ENCODE measurements around the gene GJA5. TPM values are rescaled to one million over a fixed set of nuclear protein-coding genes. Genes with fewer than 3 reads are reported as not detected.

Gene GJA5
- total RNA-seq, 1 experiment from 2014 or later, result 0.39 TPM

DNA sequence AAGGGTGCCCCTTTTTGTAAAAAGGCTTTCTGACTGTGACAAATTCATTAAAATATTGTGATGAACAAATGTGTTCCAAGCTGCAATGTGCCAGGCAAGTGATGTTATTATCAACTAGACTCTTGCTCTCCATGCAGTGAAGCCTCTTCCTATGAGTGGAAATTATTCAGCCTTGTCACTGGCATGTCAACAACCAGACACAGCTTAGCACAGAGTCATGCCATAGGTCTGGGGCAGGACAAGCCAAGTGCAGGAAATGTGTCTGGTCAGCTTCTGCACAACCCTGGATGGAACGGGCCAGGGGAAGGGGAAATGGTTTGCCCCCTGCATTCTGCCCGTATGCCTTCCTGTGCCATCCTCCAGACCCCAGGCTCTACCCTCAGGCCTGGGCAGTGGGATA, 27.4 kb upstream of the GJA5 start:
- H3T11ph ChIP-seq (ENCODE audit: low read length), result no peak overlapping the region
- peaks cover 6 to 11% of the 10 kb centered on the region in 2 experiments; a peak in 3 of 4 replicates for H3K4me1 Mint-ChIP-seq
- WGBS (ENCODE audit: extremely low coverage, insufficient read length, low lambda C conversion rate), result no CpG with 5 or more reads among the region's 2 CpGs

More for the DNA sequence above, 27.4 kb upstream of the GJA5 start:
- Histone ChIP-seq H3K4ac (ENCODE audit: low read depth, low read length) (no peak overlapping the region), H3K56ac (ENCODE audit: insufficient read length, low read depth, low read length) (no peak overlapping the region), H2AK5ac (ENCODE audit: insufficient read length, low read length) (no peak overlapping the region), H3K9ac (ENCODE audit: extremely low read depth, insufficient read length, low read length) (no peak overlapping the region), H3K79me1 (ENCODE audit: insufficient read depth, low read depth, low read length, poor library complexity, severe bottlenecking) (no peaks in the 10 kb centered on the region), H4K5ac (ENCODE audit: insufficient read length, low read depth, low read length) (no peak overlapping the region), H2BK5ac (ENCODE audit: insufficient read length, low read length) (no peak overlapping the region), H4K91ac (ENCODE audit: insufficient read length, low read depth, low read length) (no peak overlapping the region), H3K27ac (ENCODE audit: insufficient read length, low read depth, low read length) (no peak overlapping the region), H3K23ac (ENCODE audit: insufficient read length, low read depth, low read length) (no peak overlapping the region), H3K79me2 (ENCODE audit: insufficient read depth, low read length) (no peaks in the 10 kb centered on the region), H3K14ac (ENCODE audit: insufficient read depth, low read length) (no peak overlapping the region), H3K4me1 (ENCODE audit: insufficient read depth, low read length) (no peaks in the 10 kb centered on the region), H3K9me3 (ENCODE audit: control insufficient read depth, low read depth, low read length) (no peaks in the 10 kb centered on the region), H2BK120ac (ENCODE audit: low read depth, low read length, poor library complexity, severe bottlenecking) (no peak overlapping the region), H3K27me3 (ENCODE audit: insufficient read depth, low read length) (no peaks in the 10 kb centered on the region), H4K20me1 (ENCODE audit: control insufficient read depth, insufficient read depth, insufficient read length) (no peaks in the 10 kb centered on the region), H2BK20ac (ENCODE audit: low read depth, low read length, poor library complexity, severe bottlenecking) (no peak overlapping the region), H2AFZ (ENCODE audit: low read length) (no peak overlapping the region), H3K18ac (ENCODE audit: insufficient read length, low read depth, low read length) (no peak overlapping the region), H4K8ac (replicated peaks; ENCODE audit: insufficient read length, low read depth, low read length) (no peak overlapping the region), H3K23me2 (ENCODE audit: insufficient read length, low read depth, low read length, poor library complexity, severe bottlenecking) (no peaks in the 10 kb centered on the region), H3K4me2 (ENCODE audit: insufficient read depth, insufficient read length, low read length) (no peak overlapping the region), H2BK15ac (ENCODE audit: low read depth, low read length) (no peak overlapping the region), H2BK12ac (ENCODE audit: insufficient read length, low read depth, low read length) (no peak overlapping the region)
- DNase-seq, result no peak
- Mint-ChIP-seq H3K4me3 (no peak overlapping the region), H3K9me3 (no peaks in the 10 kb centered on the region), H3K36me3 (ENCODE audit: insufficient read depth in 1 of 3, low read depth in 3 of 3) (no peaks in the 10 kb centered on the region), H3K27ac (no peak overlapping the region), H3K27me3 (ENCODE audit: low read depth) (peaks cover 9% of the 10 kb centered on the region; the same call in 1 of the 2 replicates)
- TF ChIP-seq, protein P1, sequence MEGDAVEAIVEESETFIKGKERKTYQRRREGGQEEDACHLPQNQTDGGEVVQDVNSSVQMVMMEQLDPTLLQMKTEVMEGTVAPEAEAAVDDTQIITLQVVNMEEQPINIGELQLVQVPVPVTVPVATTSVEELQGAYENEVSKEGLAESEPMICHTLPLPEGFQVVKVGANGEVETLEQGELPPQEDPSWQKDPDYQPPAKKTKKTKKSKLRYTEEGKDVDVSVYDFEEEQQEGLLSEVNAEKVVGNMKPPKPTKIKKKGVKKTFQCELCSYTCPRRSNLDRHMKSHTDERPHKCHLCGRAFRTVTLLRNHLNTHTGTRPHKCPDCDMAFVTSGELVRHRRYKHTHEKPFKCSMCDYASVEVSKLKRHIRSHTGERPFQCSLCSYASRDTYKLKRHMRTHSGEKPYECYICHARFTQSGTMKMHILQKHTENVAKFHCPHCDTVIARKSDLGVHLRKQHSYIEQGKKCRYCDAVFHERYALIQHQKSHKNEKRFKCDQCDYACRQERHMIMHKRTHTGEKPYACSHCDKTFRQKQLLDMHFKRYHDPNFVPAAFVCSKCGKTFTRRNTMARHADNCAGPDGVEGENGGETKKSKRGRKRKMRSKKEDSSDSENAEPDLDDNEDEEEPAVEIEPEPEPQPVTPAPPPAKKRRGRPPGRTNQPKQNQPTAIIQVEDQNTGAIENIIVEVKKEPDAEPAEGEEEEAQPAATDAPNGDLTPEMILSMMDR (conservative IDR thresholded peaks at IDR 0.05), result no peak
